Body of pancreas (tissue), 4 donors: ENCODE results near the gene EDEM2. TPM values are rescaled to one million over a fixed set of nuclear protein-coding genes. Genes with fewer than 3 reads are reported as not detected.
"Not testable (repeated sequence)": the region's sequence is repeated elsewhere in the genome, so short reads cannot be mapped to it uniquely, and the experiment has no call there.

Experiments
- ATAC-seq: fragments of 150-250 bp; one replicate; pipeline ENCODE4 v1.9.1; 2016
- DNase-seq, 4 donors: peaks; one replicate each; pipeline ENCODE4 v3.0.0-alpha.2; 2019
- H3K27ac ChIP-seq, 4 donors: fragments of 200-600 bp; sonication (generic); 1 replicate in 3 of 4; 2 replicates in 1 of 4; pipeline versions ENCODE4 v1.5.1 to v1.6.1; 2016 to 2019; ENCODE audit warnings: mild to moderate bottlenecking in 1 of 4, mixed read lengths in 1 of 4, moderate library complexity in 1 of 4
- H3K27me3 ChIP-seq, 2 donors: fragments of 200-600 bp; sonication (generic); one replicate each; pipeline ENCODE4 v1.6.0; 2016; ENCODE audit warnings: mild to moderate bottlenecking in 1 of 2
- H3K36me3 ChIP-seq, 2 donors: fragments of 200-600 bp; sonication (generic); replicated peaks in 1 of 2; 2 replicates each; pipeline ENCODE4 v1.5.1; 2016; ENCODE audit warnings: low read depth in 2 of 2; ENCODE audit not compliant: insufficient read depth in 1 of 2
- H3K4me1 ChIP-seq: fragments of 200-600 bp; sonication (generic); one replicate; pipeline ENCODE4 v1.6.0; 2016
- H3K4me3 ChIP-seq, 2 donors: fragments of 200-600 bp; sonication (generic); 1 replicate in 1 of 2; 2 replicates in 1 of 2; pipeline ENCODE4 v1.5.1; 2016 to 2019
- H3K9me3 ChIP-seq, 3 donors: fragments of 200-600 bp; sonication (generic); 1 replicate in 2 of 3; 2 replicates in 1 of 3; pipeline ENCODE4 v1.5.1; 2016
- CTCF ChIP-seq, 7 experiments: fragments of 450-650 bp in 4 of 7; fragments of 200-600 bp in 3 of 7; sonication (generic) in 3 of 7; IDR thresholded peaks; one replicate each; pipeline ENCODE4 v1.5.1; 2016 to 2019; ENCODE audit warnings: antibody characterized with exemption in 7 of 7
- POLR2A ChIP-seq, 3 donors: fragments of 450-650 bp; IDR thresholded peaks; one replicate each; pipeline ENCODE4 v1.6.1; 2016; ENCODE audit warnings: antibody characterized with exemption in 3 of 3, mild to moderate bottlenecking in 2 of 3
- WGBS, 2 donors: methylation state at CpG; one replicate each; pipeline ENCODE4 v1.1.5; 2017; 5-methylcytosine and 5-hydroxymethylcytosine counted together
- intact Hi-C: fragments of 100-400 bp; cut with DNase I; formaldehyde crosslinking; loops from one replicate; pipeline ENCODE4 v1.15.1; 2023
- total RNA-seq, 2 donors: library from RNA; depleted of rRNA; stranded (reverse); fragments of >200 nt; gene quantifications; one replicate each; pipeline ENCODE4 v1.1.0, GENCODE V29; 2016

EDEM2 gene
- total RNA-seq, result 10 to 100 TPM; 18.1 to 24.6 TPM

GRCh38 chr20:35146920-35147574, at the start of gene EDEM2:
Gene EDEM2 (minus strand): TSS chr20:35147336. CDS start chr20:35147258, 78 bp downstream.
- no peaks in the 10 kb centered on the region for H3K9me3 ChIP-seq
- no peaks in the 10 kb centered on the region for H3K27me3 ChIP-seq
- H3K4me3 ChIP-seq, result peak within 1 kb of the TSS; percentile 43 to 57
- WGBS, 2 donors, result 0 to 1% methylated on average over 9 to 36 of the region's 42 CpGs
- H3K36me3 ChIP-seq, result peaks cover 0 to 4% of the 10 kb centered on the region in 2 donors
- peak in 2 of 7 experiments; percentile 0 to 5 for TF ChIP-seq CTCF (IDR thresholded peaks at IDR 0.05)
- peak; percentile 58 to 82 (median 81) for TF ChIP-seq POLR2A (IDR thresholded peaks at IDR 0.05)
- peak within 1 kb of the TSS; percentile 75 to 91 (median 82) for H3K27ac ChIP-seq
- DNase-seq (peak; percentile 94 to 97 (median 96)), ATAC-seq (peak; percentile 93)
- intact Hi-C loops, result loop anchor here (10.0 kb wide), 2 partner anchors 128 to 308 kb away; partner anchors contain the start of genes CEP250 and MMP24OS
- H3K4me1 ChIP-seq, result peaks cover 25% of the 10 kb centered on the region

- ATAC-seq (no peak), DNase-seq (no peak)
- Histone ChIP-seq H3K36me3 (no peaks in the 10 kb centered on the region), H3K27ac (no peak overlapping the region), H3K27me3 (no peaks in the 10 kb centered on the region), H3K4me1 (peaks cover 19% of the 10 kb centered on the region), H3K4me3 (no peak overlapping the region), H3K9me3 (peaks cover 0 to 7% (median 0%) of the 10 kb centered on the region in 3 donors)
- intact Hi-C loops, result no loop called here
- TF ChIP-seq POLR2A (IDR thresholded peaks at IDR 0.05) (no peak), CTCF (IDR thresholded peaks at IDR 0.05) (no peak)
These were observed 49.2 kb upstream of the EDEM2 start for GRCh38 chr20:35196313-35196712.

GRCh38 chr20:35193031-35193791, 46.1 kb upstream of the EDEM2 start:
- peaks cover 21% of the 10 kb centered on the region for H3K4me1 ChIP-seq
- peak overlapping the region in 1 of 4 donors; percentile 46 for H3K27ac ChIP-seq
- H3K36me3 ChIP-seq, H3K27me3 ChIP-seq, DNase-seq, H3K9me3 ChIP-seq, ATAC-seq, intact Hi-C loops, H3K4me3 ChIP-seq: not testable (repeated sequence)
- 91 to 94% methylated on average over 7 to 9 of the region's 9 CpGs for WGBS, 2 donors

- Histone ChIP-seq H3K36me3 (no peaks in the 10 kb centered on the region), H3K27ac (peak overlapping the region in 3 of 4 donors; percentile 6 to 51 (median 46)), H3K4me1 (peaks cover 21% of the 10 kb centered on the region), H3K4me3 (no peak overlapping the region), H3K9me3 (peaks cover 0 to 7% (median 0%) of the 10 kb centered on the region in 3 donors), H3K27me3 (no peaks in the 10 kb centered on the region)
- 21 to 25% methylated on average over 9 of the region's 9 CpGs for WGBS, 2 donors
- DNase-seq, result peak; percentile 22 to 56 (median 33)
- intact Hi-C loops, result no loop called here
- peak; percentile 33 for ATAC-seq
- no peak for TF ChIP-seq POLR2A (IDR thresholded peaks at IDR 0.05)
- TF ChIP-seq CTCF (IDR thresholded peaks at IDR 0.05), result no peak
These were observed 45.2 kb upstream of the EDEM2 start for GRCh38 chr20:35192118-35192872.
